Gastrocnemius medialis (tissue), 4 donors: Measurements from ENCODE around the gene PCSK6. TPM values are rescaled to one million over a fixed set of nuclear protein-coding genes. Genes with fewer than 3 reads are reported as not detected.
A peak's percentile ranks its signal among the peaks of the same experiment; 100 is the strongest.

Experiments used
- ATAC-seq, 2 donors: fragments of 150-250 bp; one replicate each; pipeline ENCODE4 v1.9.1; 2016
- DNase-seq, 2 donors: peaks; one replicate each; pipeline ENCODE4 v3.0.0-alpha.2; 2019
- H3K27ac ChIP-seq, 4 donors: fragments of 200-600 bp; sonication (generic); 1 replicate in 1 of 4; 2 replicates in 3 of 4; pipeline ENCODE4 v1.5.1; 2016 to 2018; ENCODE audit warnings: mild to moderate bottlenecking in 2 of 4, moderate library complexity in 1 of 4
- H3K27me3 ChIP-seq, 3 donors: fragments of 200-600 bp; sonication (generic) in 2 of 3; 1 replicate in 1 of 3; 2 replicates in 2 of 3; pipeline versions ENCODE4 v1.5.1 to v1.6.0; 2016 to 2019; ENCODE audit warnings: mild to moderate bottlenecking in 1 of 3, moderate library complexity in 1 of 3
- H3K36me3 ChIP-seq, 2 donors: fragments of 200-600 bp; sonication (generic) in 1 of 2; one replicate each; pipeline ENCODE4 v1.5.1; 2017 to 2018
- H3K4me1 ChIP-seq, 2 donors: fragments of 200-600 bp; sonication (generic) in 1 of 2; one replicate each; pipeline ENCODE4 v1.5.1; 2016 to 2017; ENCODE audit warnings: mild to moderate bottlenecking in 2 of 2
- H3K4me3 ChIP-seq, 4 donors: fragments of 200-600 bp; sonication (generic) in 3 of 4; 1 replicate in 1 of 4; 2 replicates in 3 of 4; pipeline ENCODE4 v1.5.1; 2016 to 2019; ENCODE audit warnings: mild to moderate bottlenecking in 2 of 4
- H3K9me3 ChIP-seq, 3 donors: fragments of 200-600 bp; sonication (generic) in 2 of 3; 1 replicate in 1 of 3; 2 replicates in 2 of 3; pipeline ENCODE4 v1.5.1; 2016 to 2019
- CTCF ChIP-seq, 5 experiments: fragments of 450-650 bp in 3 of 5; fragments of 200-600 bp in 2 of 5; sonication (generic) in 2 of 5; IDR thresholded peaks in 4 of 5; conservative IDR thresholded peaks in 1 of 5; 1 replicate in 4 of 5; 2 replicates in 1 of 5; pipeline ENCODE4 v1.5.1; 2016 to 2019; ENCODE audit warnings: antibody characterized with exemption in 5 of 5, mild to moderate bottlenecking in 3 of 5, moderate library complexity in 3 of 5
- POLR2A ChIP-seq, 2 donors: fragments of 450-650 bp; IDR thresholded peaks; one replicate each; pipeline ENCODE4 v1.6.1; 2017; ENCODE audit warnings: antibody characterized with exemption in 2 of 2, mild to moderate bottlenecking in 2 of 2, moderate library complexity in 2 of 2
- in situ Hi-C, 4 donors: fragments of 200-750 bp; cut with MboI; loops; one replicate each; pipeline versions ENCODE4 v1.15.0 to v1.8.0; 2017; ENCODE audit warnings: low sequenced_read_pairs in 4 of 4
- intact Hi-C: fragments of 100-400 bp; cut with DNase I; formaldehyde crosslinking; loops from one replicate; pipeline ENCODE4 v1.15.1; 2023; ENCODE audit warnings: low total_unique reads
- total RNA-seq, 4 donors: library from RNA; depleted of rRNA; stranded (reverse); fragments of >200 nt; gene quantifications; one replicate each; pipeline versions ENCODE4 v1.1.0 to v1.2.3, GENCODE V29; 2016

Gene PCSK6
- total RNA-seq, 4 donors from 2014 or later, result 12.8 to 46.0 (median 23.6) TPM

GRCh38 chr15:101303408-101303807, 186.1 kb downstream of the PCSK6 start:
- Histone ChIP-seq H3K4me3 (no peak overlapping the region), H3K4me1 (no peaks in the 10 kb centered on the region), H3K36me3 (no peaks in the 10 kb centered on the region), H3K27ac (no peak overlapping the region), H3K27me3 (no peaks in the 10 kb centered on the region), H3K9me3 (no peaks in the 10 kb centered on the region)
- intact Hi-C loops, result loop anchor here (5.0 to 10.0 kb wide), 2 partner anchors 71 to 419 kb away; partner anchors contain the start of gene TARS3
- TF ChIP-seq POLR2A (IDR thresholded peaks at IDR 0.05) (no peak), CTCF (IDR thresholded peaks at IDR 0.05 in 4 of 5, conservative IDR thresholded peaks at IDR 0.05 in 1 of 5) (no peak)
- ATAC-seq (no peak), DNase-seq (no peak)
- in situ Hi-C loops, result no loop called here

GRCh38 chr15:101296418-101297405, 192.8 kb downstream of the PCSK6 start:
- Histone ChIP-seq H3K4me1 (peaks cover 26 to 30% of the 10 kb centered on the region in 2 donors), H3K4me3 (peak overlapping the region in 3 of 4 donors; percentile 71 to 99 (median 91)), H3K27me3 (no peaks in the 10 kb centered on the region), H3K9me3 (no peaks in the 10 kb centered on the region), H3K27ac (no peak overlapping the region), H3K36me3 (no peaks in the 10 kb centered on the region)
- TF ChIP-seq POLR2A (IDR thresholded peaks at IDR 0.05) (no peak), CTCF (IDR thresholded peaks at IDR 0.05 in 4 of 5, conservative IDR thresholded peaks at IDR 0.05 in 1 of 5) (no peak)
- in situ Hi-C loops (loop anchor here in 2 of 4 donors (5.0 to 10.0 kb wide), 2 partner anchors 346 to 348 kb away; no protein-coding TSS in a partner anchor), intact Hi-C loops (loop anchor here (5.0 kb wide), 2 partner anchors 146 to 206 kb away; no protein-coding TSS in a partner anchor)
- no peak for ATAC-seq
- DNase-seq, result no peak

- in situ Hi-C loops (loop anchor here in 2 of 4 donors (5.0 to 10.0 kb wide), 2 partner anchors 347 to 349 kb away; no protein-coding TSS in a partner anchor), intact Hi-C loops (loop anchor here (1.0 to 5.0 kb wide), 4 partner anchors 18 to 357 kb away; partner anchors contain the start of genes SELENOS and TM2D3)
- peak in 1 of 2 donors; percentile 2 for ATAC-seq
- Histone ChIP-seq H3K4me1 (peaks cover 30 to 34% of the 10 kb centered on the region in 2 donors), H3K4me3 (peak overlapping the region; percentile 71 to 99 (median 92)), H3K27ac (peak overlapping the region; percentile 93 to 99 (median 98)), H3K36me3 (no peaks in the 10 kb centered on the region), H3K27me3 (no peaks in the 10 kb centered on the region), H3K9me3 (no peaks in the 10 kb centered on the region)
- no peak for DNase-seq
- no peak for TF ChIP-seq CTCF (IDR thresholded peaks at IDR 0.05 in 4 of 5, conservative IDR thresholded peaks at IDR 0.05 in 1 of 5)
- TF ChIP-seq POLR2A (IDR thresholded peaks at IDR 0.05), result no peak
Observed at GRCh38 chr15:101295607-101296161, 193.8 kb downstream of the PCSK6 start.

- Histone ChIP-seq H3K36me3 (no peaks in the 10 kb centered on the region), H3K4me1 (peaks cover 30 to 37% of the 10 kb centered on the region in 2 donors), H3K9me3 (no peaks in the 10 kb centered on the region), H3K27ac (peak within 1 kb of the TSS; percentile 93 to 99 (median 98)), H3K4me3 (peak within 1 kb of the TSS; percentile 71 to 99 (median 92)), H3K27me3 (no peaks in the 10 kb centered on the region)
- TF ChIP-seq POLR2A (IDR thresholded peaks at IDR 0.05) (peak; percentile 82 to 92), CTCF (IDR thresholded peaks at IDR 0.05 in 4 of 5, conservative IDR thresholded peaks at IDR 0.05 in 1 of 5) (peak in 2 of 5 experiments; percentile 5 to 22)
- DNase-seq (peak; percentile 96 to 97), ATAC-seq (peak; percentile 90 to 93)
- in situ Hi-C loops, result loop anchor here (5.0 to 10.0 kb wide), 3 partner anchors 347 to 357 kb away; partner anchors contain the start of gene TM2D3 (in 1 of the 4)
- intact Hi-C loops, result loop anchor here (1.0 to 5.0 kb wide), 4 partner anchors 18 to 357 kb away; partner anchors contain the start of genes SELENOS and TM2D3
Observed at GRCh38 chr15:101294731-101295606, 194.5 kb downstream of the PCSK6 start, which contains the start of gene SNRPA1. SNRPA1 (minus strand) TSS chr15:101295248; CDS start chr15:101295178, 70 bp downstream.
